Measurements from ENCODE around the gene SDF4.

DNA sequence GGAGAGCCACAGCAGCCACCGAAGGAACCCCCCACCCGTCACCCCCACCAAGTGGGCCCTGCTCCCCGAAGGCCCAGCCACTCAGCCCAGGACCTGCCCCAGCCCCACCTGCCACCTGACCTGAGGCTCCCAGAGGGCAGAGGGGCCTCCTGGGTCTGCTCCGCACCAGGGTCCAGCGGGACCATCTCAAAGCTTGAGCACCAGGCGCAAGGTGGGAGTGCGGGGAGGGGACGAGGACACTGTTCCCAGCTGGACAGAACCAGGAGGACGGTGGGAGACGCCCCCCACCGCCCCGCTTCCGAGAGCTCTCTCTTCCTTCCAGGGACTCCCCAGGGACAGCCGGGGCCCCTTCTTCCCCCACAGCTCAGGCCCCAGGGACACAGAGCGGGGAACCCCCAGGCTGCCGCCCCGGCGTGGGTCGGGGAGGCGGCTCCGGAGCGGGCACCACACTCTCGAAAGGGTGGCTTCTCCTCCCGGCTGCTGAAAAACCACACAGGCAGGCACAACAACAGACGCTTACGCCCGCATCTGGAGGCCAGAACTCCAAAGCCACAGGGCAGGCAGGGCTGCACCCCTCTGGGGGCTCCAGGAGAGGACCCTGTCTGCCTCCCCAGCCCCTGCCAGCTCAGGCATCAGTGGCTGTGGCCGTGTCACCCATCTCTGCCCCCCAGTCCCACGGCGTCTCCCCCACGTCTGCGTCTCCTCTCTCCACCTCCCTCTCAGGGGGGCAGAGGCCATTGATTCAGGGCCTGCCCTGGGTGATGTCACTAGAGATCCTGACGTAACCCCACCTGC lies 60.1 kb downstream of the SDF4 start:
- TF ChIP-seq, protein P1, sequence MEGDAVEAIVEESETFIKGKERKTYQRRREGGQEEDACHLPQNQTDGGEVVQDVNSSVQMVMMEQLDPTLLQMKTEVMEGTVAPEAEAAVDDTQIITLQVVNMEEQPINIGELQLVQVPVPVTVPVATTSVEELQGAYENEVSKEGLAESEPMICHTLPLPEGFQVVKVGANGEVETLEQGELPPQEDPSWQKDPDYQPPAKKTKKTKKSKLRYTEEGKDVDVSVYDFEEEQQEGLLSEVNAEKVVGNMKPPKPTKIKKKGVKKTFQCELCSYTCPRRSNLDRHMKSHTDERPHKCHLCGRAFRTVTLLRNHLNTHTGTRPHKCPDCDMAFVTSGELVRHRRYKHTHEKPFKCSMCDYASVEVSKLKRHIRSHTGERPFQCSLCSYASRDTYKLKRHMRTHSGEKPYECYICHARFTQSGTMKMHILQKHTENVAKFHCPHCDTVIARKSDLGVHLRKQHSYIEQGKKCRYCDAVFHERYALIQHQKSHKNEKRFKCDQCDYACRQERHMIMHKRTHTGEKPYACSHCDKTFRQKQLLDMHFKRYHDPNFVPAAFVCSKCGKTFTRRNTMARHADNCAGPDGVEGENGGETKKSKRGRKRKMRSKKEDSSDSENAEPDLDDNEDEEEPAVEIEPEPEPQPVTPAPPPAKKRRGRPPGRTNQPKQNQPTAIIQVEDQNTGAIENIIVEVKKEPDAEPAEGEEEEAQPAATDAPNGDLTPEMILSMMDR (IDR thresholded peaks at IDR 0.05; ENCODE audit: borderline replicate concordance, extremely low read depth, low read length, poor library complexity, severe bottlenecking): no peak
- TF ChIP-seq EZH2 (IDR thresholded peaks at IDR 0.05; ENCODE audit: borderline replicate concordance, low read depth, low read length, severe bottlenecking): no peak

All from DND-41 (cell line).